Activated T-cell treated with anti-CD3 and anti-CD28 coated beads, Interleukin-2, amount 50 U/mL, for 48 hours (primary cell): ENCODE results near the gene GLYR1.

Experiments used
- DNase-seq, 2 experiments: peaks; one replicate each; pipeline ENCODE4 v3.0.0-alpha.2; 2020

GLYR1 gene

DNA sequence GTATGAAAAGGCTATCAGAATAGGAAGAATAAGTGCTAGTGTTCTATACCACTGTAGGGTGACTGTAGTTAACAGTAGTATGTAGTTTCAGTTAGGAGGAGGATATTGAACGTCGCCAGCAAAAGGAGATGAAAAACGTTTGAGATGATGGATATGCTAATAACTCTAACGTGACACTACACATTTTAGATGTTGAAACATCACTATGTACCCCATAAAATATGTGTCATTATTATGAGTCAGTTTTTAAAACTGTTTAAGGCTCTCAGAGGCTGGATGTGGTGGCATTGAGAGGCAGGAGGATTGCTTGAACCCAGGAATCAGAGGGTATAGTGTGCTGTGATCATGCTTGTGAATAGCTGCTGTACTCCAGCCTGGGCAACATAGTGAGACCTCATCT is 32.0 kb upstream of the GLYR1 start:
- no peak for DNase-seq

DNA sequence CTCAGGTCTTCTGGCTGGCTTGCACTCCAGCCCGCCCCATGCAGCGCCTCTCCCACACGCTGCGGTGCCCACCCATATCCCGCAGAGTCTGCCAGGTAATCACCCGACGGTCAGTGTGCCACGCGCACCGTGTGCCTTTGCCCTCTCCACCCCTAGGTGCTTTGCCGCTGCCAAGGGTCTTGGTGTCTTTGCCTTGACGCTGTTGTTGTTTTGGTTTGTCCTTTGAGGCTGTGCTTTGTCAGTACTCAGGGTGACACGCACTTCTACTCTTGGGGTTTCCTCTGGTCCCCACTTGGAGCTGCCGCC is 30.2 kb upstream of the GLYR1 start:
- DNase-seq, result no peak

DNA sequence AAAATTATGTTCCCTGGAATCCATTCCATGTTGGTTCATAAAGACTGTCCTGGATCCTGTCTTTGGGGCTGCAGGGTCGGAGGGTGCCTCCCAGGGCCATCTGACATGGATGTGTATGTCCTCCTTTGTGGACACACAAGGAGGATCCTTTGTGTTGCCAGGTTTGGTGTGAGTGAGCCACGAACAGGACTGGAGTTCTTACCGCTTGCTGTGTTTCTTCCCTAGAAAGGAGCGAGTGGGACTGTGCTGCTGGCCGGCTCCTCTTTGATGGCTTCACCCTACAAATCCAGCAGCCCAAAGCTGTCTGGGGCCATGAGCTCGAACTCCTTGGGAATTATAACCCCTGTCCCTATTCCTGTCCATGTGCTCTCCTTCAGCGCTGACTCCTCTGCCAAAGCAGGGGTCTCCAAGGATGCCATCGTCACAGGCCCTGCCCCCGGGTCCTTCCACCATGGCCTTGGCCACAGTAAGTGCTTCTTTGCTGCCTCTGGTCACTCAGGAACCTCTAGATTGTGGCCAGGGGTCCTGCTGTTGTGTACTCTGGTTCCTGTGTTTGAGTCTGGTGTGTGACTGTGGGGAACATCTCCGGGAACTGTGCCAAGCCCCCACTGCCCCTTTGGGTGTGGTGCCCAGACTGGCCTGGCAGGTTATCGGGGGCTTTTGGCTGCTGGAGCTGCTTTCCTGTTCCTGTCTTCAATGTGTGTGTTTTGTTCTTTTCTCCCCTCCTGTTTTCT is 29.7 kb upstream of the GLYR1 start:
- DNase-seq, result no peak

DNA sequence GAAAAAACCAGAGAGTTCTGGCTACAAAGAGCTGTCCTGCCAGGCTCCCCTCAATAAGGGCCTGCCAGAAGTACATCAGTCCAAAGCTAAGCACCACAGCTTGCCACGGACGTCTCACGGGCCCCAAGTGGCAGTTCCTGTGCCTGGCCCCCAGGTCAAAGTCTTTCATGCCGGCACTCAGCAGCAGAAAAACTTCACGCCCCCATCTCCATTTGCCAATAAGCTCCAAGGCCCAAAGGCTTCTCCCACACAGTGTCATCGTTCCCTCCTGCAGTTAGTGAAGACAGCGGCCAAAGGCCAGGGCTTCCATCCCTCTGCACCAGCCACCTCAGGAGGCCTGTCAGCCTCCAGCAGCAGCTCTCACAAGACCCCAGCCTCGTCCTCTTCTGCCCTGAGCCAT is 27.6 kb upstream of the GLYR1 start:
- DNase-seq, result no peak

DNA sequence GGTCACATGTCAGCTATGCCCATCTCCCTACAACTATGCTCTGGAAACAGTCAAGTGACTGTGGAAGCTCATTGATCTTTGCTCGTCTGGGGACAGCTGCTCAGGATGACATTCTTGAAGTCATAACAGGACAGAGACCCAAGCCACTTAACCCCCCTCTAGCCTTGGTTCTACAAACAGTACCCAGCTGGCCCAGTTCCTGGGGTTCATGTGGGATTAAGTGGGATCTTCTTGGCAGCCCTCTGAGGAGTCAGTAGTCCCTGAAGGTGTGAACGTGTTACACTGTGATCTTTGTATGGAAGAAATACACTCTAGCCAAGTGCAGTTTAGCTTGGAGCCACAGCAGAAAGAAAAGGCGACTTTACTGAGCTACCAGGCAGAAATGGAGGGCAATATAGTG is 26.0 kb upstream of the GLYR1 start:
- no peak for DNase-seq

DNA sequence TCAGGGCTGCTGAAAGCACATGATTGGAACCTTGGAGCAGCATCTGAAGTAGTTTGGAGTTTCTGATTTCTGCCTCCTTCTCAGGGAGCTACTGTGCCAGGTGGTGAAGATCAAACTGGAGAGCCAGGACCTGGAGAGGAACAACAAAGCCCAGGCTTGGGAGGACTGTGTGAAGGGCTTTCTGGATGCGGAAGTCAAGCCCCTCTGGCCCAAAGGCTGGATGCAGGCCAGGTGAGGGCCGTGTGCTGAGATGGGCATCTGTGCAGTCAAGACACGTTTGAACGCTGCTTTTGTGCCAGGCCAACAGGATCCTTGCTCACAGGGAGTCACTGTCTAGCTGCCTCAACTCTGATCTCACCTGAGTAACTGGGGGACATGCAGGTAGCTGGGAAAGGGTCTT is 24.0 kb upstream of the GLYR1 start:
- no peak for DNase-seq

DNA sequence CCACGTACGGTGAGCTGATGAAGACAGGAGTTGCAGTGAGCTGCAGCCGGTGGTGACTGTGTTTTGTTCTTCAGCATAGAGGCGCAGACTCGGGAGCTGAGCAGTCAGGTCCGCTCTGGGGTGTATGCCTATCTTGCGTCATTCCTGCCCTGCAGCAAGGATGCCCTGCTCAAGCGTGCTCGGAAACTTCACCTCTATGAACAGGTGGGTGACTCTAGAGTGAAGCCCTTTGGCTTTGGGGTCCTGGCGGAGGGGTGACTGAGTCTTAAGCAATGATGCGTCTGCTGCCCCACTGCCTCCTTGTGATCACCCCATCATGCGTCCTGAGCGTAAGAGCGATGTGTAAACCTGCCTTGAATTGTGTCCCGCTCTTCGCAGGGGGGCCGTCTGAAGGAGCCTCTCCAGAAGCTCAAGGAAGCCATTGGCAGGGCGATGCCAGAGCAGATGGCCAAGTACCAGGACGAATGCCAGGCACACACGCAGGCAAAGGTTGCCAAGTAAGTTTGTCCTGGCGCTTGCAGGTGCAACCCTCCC is 23.1 kb upstream of the GLYR1 start:
- DNase-seq, result no peak

DNA sequence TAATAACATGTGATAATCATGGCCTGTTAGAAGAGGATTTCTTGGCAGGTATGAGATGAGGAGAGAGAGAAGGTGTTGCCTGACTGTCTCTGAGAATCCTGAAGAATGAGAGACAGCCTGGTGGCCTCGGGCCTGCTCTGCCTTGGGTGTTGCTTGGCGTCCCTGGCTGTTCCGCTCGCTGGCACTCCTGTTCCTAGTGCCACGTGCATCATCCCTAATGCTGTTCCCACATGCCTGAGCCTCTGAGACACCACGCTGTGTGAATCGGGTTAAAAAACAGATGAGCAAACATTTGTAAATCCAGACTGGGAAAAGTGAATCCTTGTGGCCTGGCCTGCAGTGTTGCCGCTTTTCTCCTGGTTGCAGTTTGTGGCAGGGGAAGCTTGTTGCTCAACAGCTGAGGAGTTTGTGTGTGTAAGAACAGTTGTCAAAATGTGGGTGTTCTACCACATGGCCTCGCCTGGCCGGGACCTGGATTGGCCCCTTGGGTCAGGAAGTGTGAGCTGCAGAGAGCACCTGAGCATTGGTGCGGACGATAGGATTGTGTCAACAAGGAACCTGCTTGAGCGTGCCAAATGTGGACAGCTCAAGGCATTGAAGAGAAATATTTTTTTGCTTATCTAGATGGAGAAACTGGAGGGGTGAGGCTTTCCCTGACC is 22.2 kb upstream of the GLYR1 start:
- DNase-seq, result no peak

DNA sequence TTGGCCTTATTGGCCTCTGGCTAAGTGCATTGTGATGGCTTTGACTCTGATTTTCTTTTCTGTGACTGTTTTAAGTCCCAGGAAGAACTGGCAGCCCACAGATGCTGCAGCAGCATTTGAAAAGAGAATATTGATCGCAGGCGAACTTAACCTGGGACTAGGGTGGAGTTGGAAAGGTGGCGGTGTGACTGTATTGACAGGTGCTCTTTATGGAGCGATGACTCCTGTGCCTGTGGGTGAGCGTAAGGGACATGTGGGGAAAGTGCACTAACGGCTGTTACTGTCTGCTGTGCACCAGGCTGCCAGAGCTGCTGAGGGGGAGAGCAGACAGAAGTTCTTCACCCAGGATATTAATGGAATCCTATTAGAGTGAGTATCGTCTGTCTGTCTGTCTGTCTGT is 21.4 kb upstream of the GLYR1 start:
- no peak for DNase-seq

DNA sequence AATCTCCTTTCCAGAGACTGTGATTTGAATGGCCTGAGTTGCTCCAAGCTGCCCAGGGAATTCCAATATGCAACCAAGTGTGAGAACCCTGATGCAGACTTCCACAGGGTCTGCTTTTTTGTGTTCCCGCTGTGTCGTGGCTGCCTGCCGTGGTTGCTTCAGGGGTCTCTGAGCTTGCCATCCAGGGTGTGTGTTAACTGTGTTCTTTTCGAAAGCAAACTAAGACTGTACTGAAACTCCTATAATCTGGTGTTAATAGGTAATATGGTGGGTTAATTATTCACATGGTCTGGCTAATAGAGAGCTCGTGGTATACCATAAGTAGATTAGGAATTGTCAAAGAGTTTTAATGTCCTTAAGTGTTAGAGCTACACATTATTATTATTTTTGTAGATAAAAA is 20.9 kb upstream of the GLYR1 start:
- DNase-seq, result no peak

DNA sequence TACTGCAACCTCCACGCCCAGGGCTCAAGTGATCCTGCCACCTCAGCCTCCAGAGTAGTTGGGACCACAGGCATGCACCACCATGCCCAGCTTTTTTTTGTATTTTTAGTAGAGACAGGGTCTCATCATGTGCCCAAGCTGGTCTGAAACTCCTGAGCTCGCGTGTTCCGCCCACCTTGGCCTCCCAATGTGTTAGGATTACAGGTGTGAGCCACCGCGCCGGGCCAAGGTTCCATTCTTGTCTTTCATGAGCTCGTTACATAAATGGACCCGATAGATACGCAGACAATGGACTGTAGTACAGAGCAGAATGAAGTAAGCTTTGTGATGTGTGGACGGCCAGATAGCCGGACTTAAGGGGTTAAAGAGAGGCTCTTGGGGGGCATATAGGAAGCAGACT is 19.5 kb upstream of the GLYR1 start:
- no peak for DNase-seq

DNA sequence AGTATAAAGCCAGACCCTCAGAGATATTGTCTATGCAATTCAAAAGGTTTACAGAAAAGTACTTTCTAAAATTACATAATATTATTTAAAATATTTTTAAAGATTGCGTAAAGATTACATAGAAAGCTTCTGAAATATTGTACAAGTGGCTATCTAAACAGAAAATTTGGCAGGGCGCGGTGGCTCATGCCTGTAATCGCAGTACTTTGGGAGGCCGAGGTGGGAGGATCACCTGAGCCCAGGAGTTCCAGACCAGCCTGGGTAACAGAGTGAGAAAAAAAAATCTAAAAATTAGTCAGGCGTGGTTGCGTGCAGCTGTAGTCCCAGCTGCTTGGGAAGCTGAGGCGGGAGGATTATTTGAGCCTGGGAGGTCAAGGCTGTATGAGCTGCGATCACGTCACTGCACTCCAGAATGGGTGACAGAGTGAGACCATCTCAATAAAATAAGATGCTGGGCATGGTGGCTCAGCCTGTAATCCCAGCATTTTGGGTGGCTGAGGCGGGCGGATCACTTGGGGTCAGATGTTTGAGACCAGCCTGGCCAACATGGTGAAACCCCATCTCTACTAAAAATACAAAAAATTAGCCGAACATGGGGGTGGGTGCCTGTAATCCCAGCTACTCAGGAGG is 18.3 kb upstream of the GLYR1 start:
- no peak for DNase-seq

DNA sequence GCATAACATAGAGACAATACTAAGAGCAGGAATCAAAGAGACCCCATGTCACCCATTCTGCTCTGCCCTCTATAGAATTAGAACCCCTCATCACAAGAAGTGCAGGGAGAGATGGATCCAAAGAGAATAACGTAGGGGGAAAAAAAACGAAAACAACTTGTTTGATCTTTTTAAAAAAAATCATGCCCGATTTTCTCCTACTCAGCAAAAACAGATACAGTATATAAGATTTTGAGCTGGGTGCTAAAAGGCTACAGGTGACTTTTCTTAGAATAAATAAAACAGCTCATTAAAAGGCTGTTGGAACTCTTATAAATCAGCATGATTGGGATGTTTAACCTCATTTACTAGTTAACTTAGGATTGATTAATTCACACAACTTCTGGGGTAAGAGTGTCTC is 17.6 kb upstream of the GLYR1 start:
- DNase-seq, result no peak

DNA sequence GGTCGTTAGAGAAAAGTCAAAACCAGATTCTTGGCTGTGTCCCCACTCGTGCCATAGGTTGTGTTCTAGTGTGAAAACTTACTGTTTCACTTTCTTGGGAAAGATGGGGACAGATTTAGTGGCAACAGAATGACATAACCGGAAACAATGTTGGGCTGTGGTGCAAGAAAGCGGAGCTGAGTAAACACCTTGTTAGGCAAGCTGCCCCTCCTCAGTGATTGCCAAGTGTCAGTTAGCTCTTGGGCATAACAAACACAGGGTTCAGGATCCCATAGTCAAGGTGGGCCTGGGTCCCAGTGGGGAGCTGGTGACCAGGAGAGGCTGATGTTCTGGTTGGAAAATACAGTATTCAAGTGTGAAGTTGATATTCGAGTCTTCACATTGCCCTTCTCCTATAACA is 15.6 kb upstream of the GLYR1 start:
- no peak for DNase-seq

DNA sequence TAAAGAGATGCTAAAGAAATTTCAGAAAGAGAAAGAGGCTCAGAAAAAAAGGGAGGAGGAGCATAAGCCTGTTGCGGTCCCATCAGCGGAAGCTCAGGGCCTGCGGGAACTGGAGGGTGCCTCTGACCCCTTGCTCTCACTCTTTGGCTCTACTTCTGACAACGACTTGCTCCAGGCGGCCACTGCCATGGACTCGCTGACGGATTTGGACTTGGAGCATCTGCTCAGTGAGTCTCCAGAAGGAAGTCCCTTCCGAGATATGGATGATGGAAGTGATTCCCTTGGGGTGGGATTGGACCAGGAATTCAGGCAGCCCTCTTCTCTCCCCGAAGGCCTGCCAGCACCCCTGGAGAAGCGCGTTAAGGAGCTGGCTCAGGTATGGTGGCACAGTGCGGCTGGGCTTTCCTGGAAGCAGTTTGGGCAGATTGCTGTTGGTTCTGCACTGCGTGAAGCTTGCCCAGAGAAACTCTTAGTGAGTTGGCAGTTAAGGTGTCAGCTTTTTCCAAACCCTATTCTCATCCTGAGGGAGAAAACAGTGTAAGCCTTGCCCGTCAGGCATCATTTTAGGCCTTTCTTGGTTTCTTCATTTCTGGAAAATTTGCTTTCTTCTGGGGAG is 13.7 kb upstream of the GLYR1 start:
- no peak for DNase-seq

DNA sequence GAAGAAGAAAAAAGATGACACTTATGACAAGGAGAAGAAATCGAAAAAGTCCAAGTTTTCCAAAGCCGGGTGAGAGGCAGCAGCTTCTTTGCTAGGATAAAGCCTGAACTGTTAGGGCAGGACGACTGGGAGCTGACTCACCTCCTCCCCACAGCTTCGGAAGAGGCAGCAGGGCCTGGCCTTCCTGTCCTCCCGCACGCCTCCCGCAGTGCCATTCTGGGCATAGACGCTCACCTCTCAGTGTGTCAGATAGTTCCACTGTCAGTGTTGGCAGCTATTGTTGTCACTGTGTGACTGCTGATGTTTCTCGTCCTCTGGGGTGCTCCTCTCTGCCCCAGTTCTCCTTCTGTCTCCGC is 12.8 kb upstream of the GLYR1 start:
- DNase-seq, result no peak

DNA sequence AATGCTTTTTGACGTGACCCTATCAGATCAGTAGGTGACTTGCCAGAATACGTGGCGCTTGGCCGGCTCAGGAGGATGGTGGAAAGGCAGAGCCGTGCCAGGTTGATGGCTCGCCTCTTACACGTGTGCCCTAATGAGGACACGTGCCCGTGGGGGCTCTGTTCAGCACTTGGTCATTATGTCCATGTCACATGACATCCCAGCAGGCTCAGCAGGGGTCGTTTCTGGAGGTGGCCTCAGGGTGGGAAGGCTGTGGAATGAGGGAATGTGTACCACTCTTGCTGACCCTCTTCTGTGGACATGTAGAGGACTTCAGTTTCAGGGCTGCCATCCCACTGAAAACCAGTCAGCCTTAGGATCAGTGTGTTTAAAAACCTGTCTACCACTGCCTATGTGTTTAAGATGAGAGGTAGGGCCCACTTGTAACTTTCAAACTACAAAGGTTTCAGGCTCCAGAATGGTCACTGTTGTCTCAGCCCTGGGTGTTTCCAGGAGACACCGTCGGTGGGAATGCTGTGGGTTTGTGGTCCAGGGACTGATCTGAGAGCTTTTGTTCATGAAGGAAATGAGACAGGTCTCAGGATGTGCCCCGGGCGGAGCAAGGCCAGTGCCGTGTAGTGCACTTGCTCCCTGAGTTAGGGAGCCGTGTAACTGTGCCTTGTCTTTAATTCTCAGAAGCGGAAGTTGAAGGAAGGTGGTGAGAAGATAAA is 12.3 kb upstream of the GLYR1 start:
- DNase-seq, result no peak

DNA sequence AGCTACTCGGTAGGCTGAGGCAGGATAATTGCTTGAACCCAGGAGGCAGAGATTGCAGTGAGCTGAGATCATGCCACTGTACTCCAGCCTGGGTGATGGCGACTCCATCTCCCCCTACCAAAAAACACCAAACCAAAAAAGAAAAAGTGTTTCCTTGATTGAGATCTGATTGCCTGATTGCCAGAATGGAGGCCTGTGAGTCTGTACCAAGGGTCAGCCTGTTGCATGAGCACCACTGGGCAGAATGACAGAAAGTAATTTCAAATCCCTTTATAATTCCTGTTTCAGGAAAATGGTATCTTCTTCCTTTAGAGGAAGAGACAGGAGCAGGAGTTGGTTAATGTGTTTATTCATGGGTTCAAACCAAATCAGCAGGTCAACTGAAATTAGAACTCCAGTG is 8.7 kb upstream of the GLYR1 start:
- DNase-seq, result no peak

DNA sequence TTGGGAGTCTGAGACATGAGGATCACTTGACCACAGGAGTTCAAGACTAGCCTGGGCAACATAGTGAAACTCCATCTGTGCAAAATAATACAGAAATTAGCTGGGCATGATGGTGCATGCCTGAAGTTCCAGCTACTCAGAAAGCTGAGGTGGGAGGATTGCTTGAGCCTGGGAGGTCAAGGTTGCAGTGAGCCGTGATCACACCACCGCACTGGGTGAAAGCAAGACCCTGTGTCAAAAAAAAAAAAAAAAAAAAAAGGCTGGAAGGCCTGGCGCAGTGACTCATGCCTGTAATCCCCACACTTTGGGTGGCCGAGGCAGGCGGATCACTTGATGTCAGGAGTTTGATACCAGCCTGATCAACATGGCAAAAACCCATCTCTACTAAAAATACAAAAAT is 8.3 kb upstream of the GLYR1 start:
- DNase-seq, result no peak

DNA sequence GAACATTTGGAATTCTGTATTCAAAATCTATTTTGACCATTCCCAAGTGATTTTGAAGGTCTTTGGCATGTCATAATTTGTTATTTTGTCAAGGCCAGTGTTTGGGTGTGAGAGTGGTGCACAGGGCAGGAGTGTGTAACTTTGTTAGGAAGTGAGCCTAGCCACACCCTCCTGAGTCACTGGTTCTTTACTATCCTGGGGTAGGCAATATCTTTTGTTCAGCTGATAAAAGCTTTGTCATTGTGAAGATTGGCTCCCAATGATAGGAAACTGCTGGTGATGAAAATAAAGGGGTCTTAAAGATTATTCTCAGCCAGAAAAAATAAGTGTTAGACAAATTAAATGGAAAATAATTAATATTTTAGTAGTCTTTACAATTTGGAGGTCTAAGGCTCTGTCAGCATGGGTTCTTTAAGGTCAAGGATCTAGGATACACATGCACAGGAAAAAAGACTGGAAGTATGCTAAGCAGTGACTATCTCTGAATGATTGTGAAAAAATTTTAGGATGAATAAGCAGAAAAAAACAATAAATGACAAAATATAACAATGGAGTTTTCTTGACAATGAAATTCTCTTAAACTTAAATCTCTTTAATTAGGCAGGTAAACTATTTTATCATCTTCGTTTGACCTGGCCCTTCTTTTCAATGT is 5.3 kb upstream of the GLYR1 start:
- DNase-seq, result no peak

DNA sequence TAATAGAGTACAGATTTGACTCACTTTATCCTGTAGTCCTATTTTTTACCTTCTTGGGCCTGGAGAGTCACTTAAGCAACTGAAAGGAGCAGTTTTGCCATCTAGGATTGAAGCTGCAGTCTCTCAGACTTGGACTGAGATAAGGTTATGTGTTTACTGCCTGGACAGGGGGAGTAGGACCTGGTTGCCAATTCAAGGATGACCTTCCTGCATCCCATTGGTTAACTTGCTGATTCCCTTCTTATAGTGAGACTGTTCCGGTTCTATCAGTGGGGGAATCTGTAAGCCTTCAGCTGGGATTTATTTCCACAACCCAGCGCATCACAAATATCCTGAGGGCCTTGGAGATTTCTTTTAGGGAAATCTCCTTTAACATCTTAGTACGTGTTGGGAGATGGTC is 3.1 kb upstream of the GLYR1 start:
- no peak for DNase-seq

DNA sequence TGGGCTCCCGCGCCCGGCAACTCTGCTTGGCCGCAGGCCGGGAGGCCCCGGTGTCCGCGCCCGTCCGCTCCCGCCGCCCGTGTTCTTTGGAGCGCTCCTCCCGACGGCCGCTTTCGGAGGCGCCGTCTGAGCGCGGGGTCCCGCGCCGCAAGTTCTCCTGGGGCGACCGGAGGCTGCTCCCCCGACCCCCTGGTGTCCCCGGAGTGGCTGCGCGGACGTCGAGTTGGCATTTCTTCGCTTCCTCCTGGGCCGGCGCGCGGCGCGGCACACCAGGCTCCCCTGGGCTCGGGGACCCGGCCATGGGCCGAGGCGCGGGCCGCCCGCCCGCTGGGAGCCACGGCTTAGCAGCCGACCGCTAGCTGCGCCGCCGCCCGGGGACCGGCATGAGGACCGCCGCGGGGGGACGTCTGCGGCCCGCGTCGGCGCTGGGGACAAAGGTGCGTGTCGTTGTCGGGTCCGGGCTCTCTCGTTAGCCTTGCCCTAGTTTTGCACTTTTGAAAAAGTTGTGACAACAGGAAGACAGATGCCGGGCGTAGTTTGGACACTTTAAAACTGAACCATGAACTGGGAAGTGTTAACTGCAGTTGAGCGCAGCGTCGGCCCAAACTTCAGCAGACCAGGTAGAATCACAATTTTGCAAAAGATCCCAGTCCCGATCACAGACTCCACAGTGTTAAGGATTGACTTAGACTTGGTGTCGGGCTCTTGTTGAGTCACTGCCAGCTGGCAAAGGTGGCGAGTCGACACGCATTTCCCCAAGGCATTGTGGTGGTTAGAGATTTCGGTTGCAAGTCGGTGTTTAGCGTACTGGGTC is 893 bp upstream of the GLYR1 start:
- peak in 1 of 2 experiments; percentile 46 for DNase-seq
